HS-5 (cell line): Measurements from ENCODE around the gene MIPEP.

Source experiments
- DNase-seq: peaks from one replicate; pipeline ENCODE4 v3.0.0-alpha.2; 2012; ENCODE audit warnings: low read depth

Gene MIPEP

GRCh38 chr13:23715092-23715761, 174.0 kb downstream of the MIPEP start:
- DNase-seq = no peak

GRCh38 chr13:23714672-23715071, 174.5 kb downstream of the MIPEP start:
- no peak for DNase-seq

- no peak for DNase-seq
Observed at GRCh38 chr13:23711355-23711754, 177.8 kb downstream of the MIPEP start.

- DNase-seq = no peak
Observed at GRCh38 chr13:23710366-23710765, 178.8 kb downstream of the MIPEP start.

- DNase-seq = no peak
Observed at GRCh38 chr13:23709536-23709935, 179.7 kb downstream of the MIPEP start.

GRCh38 chr13:23707674-23708073, 181.5 kb downstream of the MIPEP start:
- no peak for DNase-seq

GRCh38 chr13:23705583-23705982, 183.6 kb downstream of the MIPEP start:
- DNase-seq = no peak

GRCh38 chr13:23703246-23703860, 185.8 kb downstream of the MIPEP start:
- no peak for DNase-seq

GRCh38 chr13:23701636-23702035, 187.6 kb downstream of the MIPEP start:
- DNase-seq = peak; percentile 28

GRCh38 chr13:23701186-23701585, 188.0 kb downstream of the MIPEP start:
- DNase-seq = no peak

- DNase-seq = no peak
Observed at GRCh38 chr13:23699271-23699670, 189.9 kb downstream of the MIPEP start.

GRCh38 chr13:23697772-23698313, 191.4 kb downstream of the MIPEP start:
- no peak for DNase-seq

- no peak for DNase-seq
Observed at GRCh38 chr13:23696610-23697009, 192.6 kb downstream of the MIPEP start.

GRCh38 chr13:23695711-23696464, 193.3 kb downstream of the MIPEP start:
- no peak for DNase-seq

GRCh38 chr13:23695196-23695595, 194.0 kb downstream of the MIPEP start:
- DNase-seq = no peak

GRCh38 chr13:23692816-23693215, 196.4 kb downstream of the MIPEP start:
- DNase-seq = no peak

- no peak for DNase-seq
Observed at GRCh38 chr13:23690668-23691067, 198.5 kb downstream of the MIPEP start.

GRCh38 chr13:23688336-23688735, 200.9 kb downstream of the MIPEP start:
- DNase-seq = no peak

GRCh38 chr13:23687614-23688013, 201.6 kb downstream of the MIPEP start:
- no peak for DNase-seq

GRCh38 chr13:23686948-23687347, 202.3 kb downstream of the MIPEP start:
- no peak for DNase-seq

- no peak for DNase-seq
Observed at GRCh38 chr13:23685416-23685815, 203.8 kb downstream of the MIPEP start.

GRCh38 chr13:23684647-23685046, 204.6 kb downstream of the MIPEP start:
- no peak for DNase-seq

GRCh38 chr13:23683084-23683483, 206.1 kb downstream of the MIPEP start:
- DNase-seq = no peak
